Measurements from ENCODE around the gene UGT1A8. TPM values are rescaled to one million over a fixed set of nuclear protein-coding genes. Genes with fewer than 3 reads are reported as not detected.

Gene UGT1A8
- total and polyA plus RNA-seq, 2 experiments from 2014 or later = not detected

DNA sequence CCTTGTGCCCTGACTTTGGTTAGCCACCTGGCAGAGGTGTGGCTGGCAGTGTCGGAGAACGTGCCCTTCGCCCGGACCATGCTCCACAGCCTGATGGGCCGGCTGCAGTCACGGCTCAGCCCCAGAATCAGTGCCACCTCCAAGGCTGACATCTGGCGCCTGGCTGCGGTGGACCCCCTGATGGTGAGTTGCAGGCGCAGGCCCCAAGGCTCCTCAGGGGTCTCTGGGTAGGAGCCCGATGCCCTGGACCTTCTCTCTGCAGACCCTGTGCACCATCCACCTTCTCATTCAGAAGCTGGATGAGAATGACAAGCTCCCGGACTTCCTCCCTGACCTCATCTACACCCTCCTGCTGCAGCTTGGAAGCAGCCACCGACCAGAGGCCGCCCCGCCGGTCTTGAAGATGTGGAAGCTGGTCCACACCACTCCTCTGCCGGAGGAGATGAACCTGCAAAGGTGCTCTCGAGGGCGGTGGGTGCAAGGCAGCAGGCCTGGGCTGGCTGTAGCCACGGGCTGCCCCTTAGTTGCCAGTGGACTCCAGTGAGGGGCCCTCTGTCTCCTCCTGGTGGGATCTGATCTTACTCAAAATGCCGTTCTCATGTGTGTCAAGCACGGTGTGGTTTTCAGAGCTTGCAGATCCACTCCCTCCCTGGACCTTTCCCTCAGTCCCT lies 204.8 kb downstream of the UGT1A8 start:
- Histone ChIP-seq H3K79me2 (ENCODE audit: insufficient read depth) (no peaks in the 10 kb centered on the region), H3K4me3 (no peak overlapping the region), H4K20me1 (ENCODE audit: insufficient read depth) (no peaks in the 10 kb centered on the region), H2AFZ (no peak overlapping the region), H3K27ac (no peak overlapping the region), H3K4me2 (ENCODE audit: unreplicated experiment) (no peak overlapping the region), H3K4me1 (ENCODE audit: insufficient read depth) (no peaks in the 10 kb centered on the region), H3K27me3 (replicated peaks; ENCODE audit: insufficient read depth) (peaks cover 19% of the 10 kb centered on the region), H3K36me3 (ENCODE audit: low read depth) (no peaks in the 10 kb centered on the region), H3F3A (ENCODE audit: insufficient read depth) (no peaks in the 10 kb centered on the region), H3K9me2 (ENCODE audit: insufficient read depth) (no peaks in the 10 kb centered on the region), H3K9ac (no peak overlapping the region), H3K9me3 (ENCODE audit: low read depth) (no peaks in the 10 kb centered on the region)
- in situ Hi-C loops (cut with MboI) = no loop called here
- TF ChIP-seq EZH2phosphoT487 (IDR thresholded peaks at IDR 0.05; ENCODE audit: insufficient read depth, low read depth) (no peak), EZH2 (IDR thresholded peaks at IDR 0.05; ENCODE audit: insufficient read depth, poor library complexity, severe bottlenecking) (no peak)
- no peak for DNase-seq
- 55 to 63% methylated on average over 19 to 21 of the region's 21 CpGs for WGBS, 2 experiments (ENCODE audit: low coverage in 1 of 2, low lambda C conversion rate in 2 of 2, missing lambda C conversion rate in 2 of 2)

Other genes starting within 250 kb of the UGT1A8 start
- 31.0 and 36.8 TPM in 2 replicates for gene USP40, start 50.9 kb upstream of the UGT1A8 start, total RNA-seq (2014; rRNA removed; shearing (Covaris generic))
- gene USP40, start 50.9 kb upstream of the UGT1A8 start, polyA plus RNA-seq (2016; fragmentation: Nextera tagmentation; extraction: Ambion mirVana) = 24.7 and 25.1 TPM in 2 replicates
- not detected in 2 replicates for gene UGT1A10, start 18.8 kb downstream of the UGT1A8 start, total RNA-seq (2014; rRNA removed; shearing (Covaris generic))
- gene UGT1A10, start 18.8 kb downstream of the UGT1A8 start, polyA plus RNA-seq (2016; fragmentation: Nextera tagmentation; extraction: Ambion mirVana) = not detected in 2 replicates
- gene UGT1A9, start 54.3 kb downstream of the UGT1A8 start, total RNA-seq (2014; rRNA removed; shearing (Covaris generic)) = not detected in 2 replicates
- gene UGT1A9, start 54.3 kb downstream of the UGT1A8 start, polyA plus RNA-seq (2016; fragmentation: Nextera tagmentation; extraction: Ambion mirVana) = not detected in 2 replicates
- not detected in 2 replicates for gene UGT1A7, start 64.3 kb downstream of the UGT1A8 start, total RNA-seq (2014; rRNA removed; shearing (Covaris generic))
- gene UGT1A7, start 64.3 kb downstream of the UGT1A8 start, polyA plus RNA-seq (2016; fragmentation: Nextera tagmentation; extraction: Ambion mirVana) = not detected in 2 replicates
- gene UGT1A6, start 75.3 kb downstream of the UGT1A8 start, total RNA-seq (2014; rRNA removed; shearing (Covaris generic)) = not detected in 2 replicates
- gene UGT1A6, start 75.3 kb downstream of the UGT1A8 start, polyA plus RNA-seq (2016; fragmentation: Nextera tagmentation; extraction: Ambion mirVana) = not detected in 2 replicates
- gene UGT1A5, start 95.3 kb downstream of the UGT1A8 start, total RNA-seq (2014; rRNA removed; shearing (Covaris generic)) = not detected in 2 replicates
- gene UGT1A5, start 95.3 kb downstream of the UGT1A8 start, polyA plus RNA-seq (2016; fragmentation: Nextera tagmentation; extraction: Ambion mirVana) = not detected in 2 replicates
- gene UGT1A4, start 101.1 kb downstream of the UGT1A8 start, total RNA-seq (2014; rRNA removed; shearing (Covaris generic)) = not detected in 2 replicates
- not detected in 2 replicates for gene UGT1A4, start 101.1 kb downstream of the UGT1A8 start, polyA plus RNA-seq (2016; fragmentation: Nextera tagmentation; extraction: Ambion mirVana)
- gene UGT1A3, start 111.4 kb downstream of the UGT1A8 start, total RNA-seq (2014; rRNA removed; shearing (Covaris generic)) = not detected in 2 replicates
- gene UGT1A3, start 111.4 kb downstream of the UGT1A8 start, polyA plus RNA-seq (2016; fragmentation: Nextera tagmentation; extraction: Ambion mirVana) = not detected in 2 replicates
- gene UGT1A1, start 142.6 kb downstream of the UGT1A8 start, total RNA-seq (2014; rRNA removed; shearing (Covaris generic)) = not detected in 2 replicates
- not detected in 2 replicates for gene UGT1A1, start 142.6 kb downstream of the UGT1A8 start, polyA plus RNA-seq (2016; fragmentation: Nextera tagmentation; extraction: Ambion mirVana)
- not detected in 2 replicates for gene MROH2A, start 160.7 kb downstream of the UGT1A8 start, total RNA-seq (2014; rRNA removed; shearing (Covaris generic))
- gene MROH2A, start 160.7 kb downstream of the UGT1A8 start, polyA plus RNA-seq (2016; fragmentation: Nextera tagmentation; extraction: Ambion mirVana) = not detected in 2 replicates
- gene HJURP, start 236.9 kb downstream of the UGT1A8 start, total RNA-seq (2014; rRNA removed; shearing (Covaris generic)) = 10.9 and 13.2 TPM in 2 replicates
- gene HJURP, start 236.9 kb downstream of the UGT1A8 start, polyA plus RNA-seq (2016; fragmentation: Nextera tagmentation; extraction: Ambion mirVana) = 13.5 and 13.9 TPM in 2 replicates

All from GM23248 (cell line).